NCI-H1092 treated with DMSO at 0.1 percent for 48 hours (cell line): Measurements from ENCODE around the gene ISX.
A peak's percentile ranks its signal among the peaks of the same experiment; 100 is the strongest.

Experiments
- DNase-seq: peaks from one replicate; lab custom pipeline; 2025; lab: John Stamatoyannopoulos, UW

ISX gene

GRCh38 chr22:35113341-35113740 lies 47.4 kb downstream of the ISX start:
- no peak for DNase-seq

DNA sequence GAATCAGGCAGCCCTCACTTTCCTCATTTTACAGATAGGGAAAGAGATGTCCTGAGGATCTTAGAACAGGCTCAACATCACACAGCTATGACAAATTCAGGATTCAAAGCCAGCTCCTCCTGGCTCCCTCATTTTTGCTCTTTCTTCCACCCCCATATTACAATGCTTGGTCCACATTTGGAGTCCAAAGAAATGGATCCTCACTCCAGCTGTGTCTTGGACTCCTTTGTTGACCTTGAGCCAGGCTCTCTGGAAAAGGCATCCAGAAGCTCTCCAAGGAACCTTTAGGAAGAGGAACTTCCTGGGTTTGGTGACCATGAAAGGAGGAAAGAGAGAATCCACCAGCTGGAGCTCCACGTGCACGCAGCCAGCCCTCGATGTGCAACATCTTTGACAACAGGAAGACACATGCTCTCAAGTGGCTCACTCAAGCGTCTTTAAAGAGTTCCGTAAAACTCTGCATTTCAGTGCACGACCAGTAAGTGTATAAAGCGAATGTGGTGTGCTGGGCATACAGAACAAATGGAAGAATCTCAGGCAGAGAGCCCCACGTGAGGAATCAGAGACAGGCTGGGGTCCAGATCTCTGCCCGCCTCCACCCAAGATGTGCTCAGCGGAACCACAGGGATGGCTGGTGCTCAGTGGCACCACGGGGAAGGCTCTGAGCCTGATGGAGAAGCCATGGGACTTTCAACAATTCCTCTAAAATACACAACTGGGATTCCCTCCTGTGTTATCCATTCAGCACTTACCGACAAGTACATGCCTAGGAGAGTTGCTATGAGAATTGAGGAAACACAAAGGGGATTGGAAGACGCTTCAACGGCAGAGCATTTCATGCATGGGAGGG lies 48.4 kb downstream of the ISX start:
- no peak for DNase-seq

DNA sequence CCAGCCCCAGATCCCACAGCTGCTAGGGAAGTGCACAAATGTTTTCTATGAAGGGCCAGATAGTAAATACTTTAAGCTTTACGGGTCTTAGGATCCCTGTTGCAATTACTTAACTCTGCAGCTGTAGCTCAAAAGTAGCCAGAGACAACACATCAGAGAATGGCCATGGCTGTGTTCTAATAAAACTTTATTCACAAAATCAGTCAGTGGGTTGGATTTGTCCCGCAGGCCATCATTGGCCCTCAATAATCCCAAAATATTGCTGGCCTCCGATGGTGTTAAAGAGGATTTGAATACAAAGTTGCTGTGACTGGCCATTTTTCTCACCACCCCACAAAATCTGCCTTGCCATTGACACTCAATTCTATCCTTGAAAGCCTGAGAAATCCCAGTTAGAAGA lies 49.6 kb downstream of the ISX start:
- DNase-seq = no peak

DNA sequence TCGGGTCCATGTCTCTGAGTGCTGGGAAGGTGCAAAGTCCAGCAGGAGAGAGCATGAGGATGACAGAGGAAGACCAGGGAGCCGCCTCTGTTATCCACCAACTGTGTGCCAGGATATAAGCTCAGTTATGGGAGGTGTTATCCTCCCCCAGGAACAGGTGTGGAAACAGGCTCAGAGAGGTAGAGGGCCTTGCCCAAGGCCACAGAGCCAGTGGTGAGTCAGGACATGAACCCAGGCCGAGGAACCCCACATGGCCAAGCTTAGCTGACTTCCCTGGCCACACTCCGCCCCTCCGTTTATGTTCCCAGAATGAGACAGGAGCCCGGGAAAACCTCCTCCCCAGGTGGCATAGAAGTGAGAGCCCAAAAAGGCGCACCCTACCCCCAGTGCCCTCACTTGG lies 50.3 kb downstream of the ISX start:
- DNase-seq = no peak

GRCh38 chr22:35116817-35117216 lies 50.9 kb downstream of the ISX start:
- no peak for DNase-seq

DNA sequence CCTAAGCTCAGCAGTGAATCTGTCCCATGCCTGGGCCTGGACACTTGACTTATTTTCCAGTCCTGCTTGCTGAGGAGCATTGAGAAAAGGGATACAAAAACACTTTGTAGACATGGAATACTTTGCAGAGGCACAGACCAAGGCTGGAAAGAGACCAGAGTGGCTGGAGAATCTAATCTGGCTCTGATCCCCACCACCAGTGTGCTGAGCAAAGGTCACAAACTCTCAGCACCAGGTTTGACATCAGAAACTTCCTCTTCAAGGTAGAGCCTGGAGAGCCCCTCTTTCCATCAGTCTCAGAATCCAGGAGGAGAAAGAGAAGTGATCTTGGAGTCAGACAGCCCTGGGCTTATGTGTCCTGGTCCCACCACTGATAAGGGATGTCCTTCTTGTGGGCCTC lies 53.5 kb downstream of the ISX start:
- DNase-seq = no peak

DNA sequence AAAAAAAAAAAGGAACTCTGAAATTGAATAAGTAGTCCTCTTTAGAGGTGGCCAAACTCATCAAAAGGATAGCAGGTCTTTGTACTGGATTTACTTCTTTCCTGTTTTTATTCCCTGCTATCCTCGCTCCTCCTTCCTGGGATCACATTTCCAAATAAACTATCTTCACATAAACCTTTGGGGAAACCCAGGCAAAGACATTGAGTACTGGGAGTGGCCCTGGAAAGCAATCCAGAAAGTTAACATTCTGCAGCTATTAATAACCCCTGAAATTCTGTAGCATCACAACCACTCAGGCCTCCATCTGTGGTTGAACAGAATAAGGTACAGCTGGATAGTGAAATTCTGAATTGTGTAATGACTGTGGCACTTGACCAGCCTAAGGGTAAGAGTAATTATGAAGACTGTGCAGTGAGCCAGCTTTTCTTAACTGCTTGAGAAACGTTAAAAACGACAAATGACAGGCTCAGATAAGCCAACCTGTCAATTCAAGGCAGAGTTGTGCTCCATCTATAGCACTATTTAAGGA lies 58.8 kb downstream of the ISX start:
- no peak for DNase-seq

- DNase-seq = no peak
Measured at GRCh38 chr22:35126993-35127392, 61.0 kb downstream of the ISX start.

DNA sequence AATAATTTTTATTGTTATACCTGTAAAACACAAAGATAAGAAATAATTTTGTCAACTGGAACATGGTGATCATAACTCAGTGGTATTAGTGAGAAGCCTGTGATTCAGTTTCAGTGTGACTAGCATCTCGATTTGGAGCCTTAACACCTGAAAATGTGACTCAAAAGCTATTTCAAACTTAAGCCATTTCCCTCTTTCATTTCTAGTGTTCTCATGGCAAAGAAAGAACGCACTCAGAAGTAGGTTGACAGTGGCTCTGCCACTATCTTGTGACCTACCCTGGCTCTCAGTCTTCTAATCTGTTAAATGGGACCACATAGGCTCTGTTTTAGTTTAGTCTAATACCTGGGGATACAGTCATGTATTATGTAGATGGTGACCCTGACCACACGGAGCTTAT lies 62.7 kb downstream of the ISX start:
- no peak for DNase-seq

GRCh38 chr22:35131525-35132000 lies 65.6 kb downstream of the ISX start:
- no peak for DNase-seq

GRCh38 chr22:35132568-35132967 lies 66.6 kb downstream of the ISX start:
- no peak for DNase-seq

GRCh38 chr22:35133702-35134380 lies 67.9 kb downstream of the ISX start:
- DNase-seq = no peak

DNA sequence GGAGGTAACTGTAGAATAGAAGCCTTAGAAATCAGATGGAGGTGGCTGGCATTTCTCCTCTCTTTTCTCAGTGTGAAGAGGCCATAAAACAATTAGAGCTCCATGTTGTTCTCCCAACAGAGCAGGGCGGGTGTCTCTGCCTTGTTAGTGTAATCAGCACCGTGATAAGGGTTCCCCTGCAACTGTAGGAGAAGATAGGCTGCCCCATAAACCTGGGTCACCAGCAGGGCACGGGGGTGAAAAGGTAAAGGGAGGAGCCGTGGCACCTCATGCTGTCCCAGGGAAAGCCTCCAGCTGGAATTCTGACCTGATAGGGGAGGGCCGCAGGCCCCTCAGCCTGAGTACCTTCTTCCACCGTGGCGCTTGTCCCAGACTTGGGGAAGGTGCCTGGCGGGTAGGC lies 68.7 kb downstream of the ISX start:
- peak; percentile 48 for DNase-seq

DNA sequence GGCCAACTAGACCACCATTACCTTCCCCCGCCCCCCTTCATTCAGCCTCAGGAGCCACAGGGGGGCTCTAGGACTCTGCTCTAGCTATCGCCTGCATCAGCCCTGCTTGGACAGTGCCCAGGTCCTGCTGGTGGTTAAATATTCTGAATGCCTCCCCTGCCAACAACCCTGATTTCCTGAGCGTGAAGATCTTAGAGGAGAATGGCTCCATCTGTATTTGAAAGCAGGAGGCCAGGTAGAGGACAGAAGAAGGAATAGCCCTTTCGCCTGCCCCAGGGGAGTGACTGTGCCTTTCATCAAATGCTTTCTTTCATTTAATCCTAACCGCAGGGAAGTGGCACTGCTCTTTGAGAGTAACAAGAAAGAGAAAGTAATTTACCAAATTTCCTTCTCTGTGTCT lies 69.2 kb downstream of the ISX start:
- DNase-seq = peak; percentile 48
